D721Med (cell line): ENCODE data around the gene DLEC1.

Experiments used
- DNase-seq: peaks from one replicate; pipeline ENCODE4 v3.0.0; 2011; ENCODE audit warnings: low spot score; ENCODE audit not compliant: insufficient read length
- FAIRE-seq: peaks from 2 replicates; lab custom pipeline; 2011; peaks lifted over from hg19 to GRCh38; lab: Jason Lieb, UNC
- TF ChIP-seq, protein P1 (sequence below): IDR thresholded peaks from 2 replicates; pipeline ENCODE4 v1.5.1; 2012; ENCODE audit warnings: mild to moderate bottlenecking, control low read depth; ENCODE audit not compliant: insufficient read depth; ENCODE audit errors: missing control alignments

Gene DLEC1

DNA sequence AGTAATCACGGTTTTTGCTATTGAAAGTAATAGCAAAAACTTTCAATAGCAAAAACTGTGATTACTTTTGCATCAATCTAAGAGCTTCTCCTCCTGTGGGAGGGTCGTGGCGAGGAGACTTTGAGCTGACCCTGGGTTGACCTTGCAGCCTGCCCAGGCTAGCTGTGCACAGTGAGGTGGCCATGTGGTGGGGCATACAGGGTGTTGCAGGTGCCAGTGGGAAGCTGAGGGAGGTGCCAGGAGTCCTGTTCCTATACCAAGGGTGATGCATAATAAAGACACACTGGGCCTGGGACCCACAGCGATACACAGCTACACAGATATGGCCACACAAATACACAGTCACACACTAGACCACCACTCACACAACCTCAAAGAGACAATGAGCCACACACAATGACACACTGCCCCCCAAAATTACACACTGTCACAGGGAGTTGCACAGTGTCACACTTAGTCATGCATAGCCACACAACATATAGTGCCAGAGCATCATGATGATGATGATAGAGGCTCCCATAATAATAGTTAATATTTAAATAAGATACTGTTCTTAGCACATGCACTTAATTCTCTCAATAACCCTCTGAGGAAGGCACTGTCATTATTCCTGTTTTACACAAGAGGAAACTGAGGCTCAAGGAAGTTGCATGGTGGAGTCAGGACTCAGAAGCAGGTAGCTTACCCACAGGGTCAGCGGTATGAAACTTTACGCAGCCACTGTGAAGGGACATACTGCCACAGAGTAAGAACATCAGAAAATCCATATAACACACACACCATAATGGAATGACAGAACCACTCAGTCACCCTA, 15.9 kb upstream of the DLEC1 start:
- TF ChIP-seq, protein P1, sequence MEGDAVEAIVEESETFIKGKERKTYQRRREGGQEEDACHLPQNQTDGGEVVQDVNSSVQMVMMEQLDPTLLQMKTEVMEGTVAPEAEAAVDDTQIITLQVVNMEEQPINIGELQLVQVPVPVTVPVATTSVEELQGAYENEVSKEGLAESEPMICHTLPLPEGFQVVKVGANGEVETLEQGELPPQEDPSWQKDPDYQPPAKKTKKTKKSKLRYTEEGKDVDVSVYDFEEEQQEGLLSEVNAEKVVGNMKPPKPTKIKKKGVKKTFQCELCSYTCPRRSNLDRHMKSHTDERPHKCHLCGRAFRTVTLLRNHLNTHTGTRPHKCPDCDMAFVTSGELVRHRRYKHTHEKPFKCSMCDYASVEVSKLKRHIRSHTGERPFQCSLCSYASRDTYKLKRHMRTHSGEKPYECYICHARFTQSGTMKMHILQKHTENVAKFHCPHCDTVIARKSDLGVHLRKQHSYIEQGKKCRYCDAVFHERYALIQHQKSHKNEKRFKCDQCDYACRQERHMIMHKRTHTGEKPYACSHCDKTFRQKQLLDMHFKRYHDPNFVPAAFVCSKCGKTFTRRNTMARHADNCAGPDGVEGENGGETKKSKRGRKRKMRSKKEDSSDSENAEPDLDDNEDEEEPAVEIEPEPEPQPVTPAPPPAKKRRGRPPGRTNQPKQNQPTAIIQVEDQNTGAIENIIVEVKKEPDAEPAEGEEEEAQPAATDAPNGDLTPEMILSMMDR: no peak
- FAIRE-seq (no peak), DNase-seq (no peak)

DNA sequence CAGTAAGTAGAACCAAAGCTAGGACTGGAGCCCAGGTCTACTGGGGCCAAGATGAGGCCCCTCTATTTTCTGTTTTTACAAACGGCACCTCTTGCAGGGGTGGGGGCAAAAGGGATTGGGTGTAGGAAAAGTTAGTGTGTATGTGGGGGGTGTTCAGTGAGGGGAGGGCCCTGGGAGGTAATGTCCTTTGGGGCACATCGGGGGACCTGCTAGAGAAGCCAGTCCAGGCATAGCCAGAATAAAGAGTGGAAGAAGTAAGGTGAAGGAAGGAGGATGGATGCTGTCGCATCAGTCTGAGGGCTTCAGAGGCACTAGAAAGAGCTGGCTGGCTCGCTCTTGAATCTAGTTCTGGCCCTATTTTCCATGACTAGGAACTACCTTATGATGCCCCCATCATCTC, 12.2 kb upstream of the DLEC1 start:
- TF ChIP-seq, protein P1: no peak
- DNase-seq (no peak), FAIRE-seq (no peak)

DNA sequence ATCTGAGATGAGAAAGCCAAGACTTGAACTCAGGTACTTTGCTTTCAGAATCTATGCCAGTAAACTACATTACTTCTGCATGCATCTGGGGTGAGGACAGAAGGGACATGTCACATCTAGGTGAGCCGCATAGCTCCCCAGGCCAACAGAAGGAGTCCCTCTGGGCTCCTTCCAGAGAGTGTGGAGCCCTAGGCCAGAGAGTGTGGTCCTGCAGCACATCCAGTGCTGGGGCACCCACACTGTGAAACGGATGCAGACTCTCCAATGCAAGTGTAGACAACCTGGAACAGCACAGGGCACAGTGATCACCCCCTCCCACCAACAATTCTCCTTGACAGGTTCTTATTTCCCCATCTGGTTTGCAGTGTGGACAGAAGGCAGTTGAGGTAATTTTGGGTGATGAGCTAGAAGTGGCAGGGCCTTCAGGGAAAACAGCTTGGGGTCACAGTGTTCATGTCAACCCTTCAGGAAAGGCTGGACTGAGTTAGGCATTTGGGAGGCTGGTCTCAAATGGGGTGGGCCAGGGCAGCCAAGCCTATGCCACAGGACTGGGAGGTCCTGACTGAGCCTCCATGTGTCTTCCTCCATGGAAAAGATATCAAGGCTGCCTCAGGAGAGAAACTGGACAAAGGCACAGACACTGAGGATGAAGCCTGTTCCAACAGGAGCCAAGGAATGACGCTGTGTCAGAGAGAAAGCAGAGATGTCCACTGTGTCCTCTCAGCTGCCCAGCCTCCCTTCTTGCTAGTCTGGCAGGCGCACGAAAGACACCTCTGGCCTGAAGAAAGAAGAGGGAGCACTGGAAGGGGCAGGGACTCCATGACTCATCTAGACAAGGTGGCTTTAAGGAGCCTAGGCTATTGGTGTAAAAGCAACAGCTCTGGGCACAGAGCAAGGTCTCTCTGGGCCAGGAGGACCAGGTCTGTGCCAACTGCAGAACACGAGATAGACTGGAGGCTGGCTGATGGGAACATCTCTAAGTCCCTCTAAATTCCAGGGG, 11.2 kb upstream of the DLEC1 start:
- FAIRE-seq (no peak), DNase-seq (no peak)
- TF ChIP-seq, protein P1: no peak

DNA sequence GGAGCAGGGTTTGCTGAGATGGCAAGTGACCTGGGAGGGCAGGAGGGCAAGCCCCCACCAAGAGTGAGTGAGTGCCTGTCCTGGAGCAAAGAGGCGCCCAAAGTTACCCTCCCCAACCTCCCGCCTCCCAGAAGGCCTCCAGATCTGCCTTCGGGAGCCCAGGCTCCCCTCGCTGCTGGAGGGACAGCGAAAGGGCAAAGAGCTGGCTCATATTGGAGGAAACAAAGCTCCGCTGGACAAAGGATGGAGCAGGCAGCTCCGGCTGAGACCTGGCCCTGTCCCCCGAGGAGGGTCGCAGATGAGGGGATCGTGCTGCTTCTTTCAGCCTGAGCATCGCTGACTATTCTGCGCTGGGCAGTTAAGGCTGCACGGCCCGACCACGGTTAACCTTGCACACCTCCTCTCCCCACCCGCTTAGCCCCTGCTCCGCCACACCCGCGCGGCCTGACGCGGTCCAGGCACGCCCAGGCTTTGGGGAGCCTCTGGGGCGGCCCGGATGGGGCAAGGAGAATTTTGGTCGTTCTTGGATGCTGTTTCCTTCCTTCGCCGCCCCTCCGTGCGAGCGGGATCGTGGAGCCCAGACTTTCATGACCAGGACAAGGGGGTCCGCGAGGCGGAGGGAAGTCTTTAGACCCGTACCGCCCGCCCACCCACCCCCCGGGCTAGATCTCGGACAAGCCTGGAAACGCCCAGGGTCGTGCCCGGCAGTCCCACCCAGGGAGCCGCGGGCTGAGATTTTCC, 10.2 kb upstream of the DLEC1 start:
- DNase-seq: no peak
- FAIRE-seq: no peak
- TF ChIP-seq, protein P1: no peak

DNA sequence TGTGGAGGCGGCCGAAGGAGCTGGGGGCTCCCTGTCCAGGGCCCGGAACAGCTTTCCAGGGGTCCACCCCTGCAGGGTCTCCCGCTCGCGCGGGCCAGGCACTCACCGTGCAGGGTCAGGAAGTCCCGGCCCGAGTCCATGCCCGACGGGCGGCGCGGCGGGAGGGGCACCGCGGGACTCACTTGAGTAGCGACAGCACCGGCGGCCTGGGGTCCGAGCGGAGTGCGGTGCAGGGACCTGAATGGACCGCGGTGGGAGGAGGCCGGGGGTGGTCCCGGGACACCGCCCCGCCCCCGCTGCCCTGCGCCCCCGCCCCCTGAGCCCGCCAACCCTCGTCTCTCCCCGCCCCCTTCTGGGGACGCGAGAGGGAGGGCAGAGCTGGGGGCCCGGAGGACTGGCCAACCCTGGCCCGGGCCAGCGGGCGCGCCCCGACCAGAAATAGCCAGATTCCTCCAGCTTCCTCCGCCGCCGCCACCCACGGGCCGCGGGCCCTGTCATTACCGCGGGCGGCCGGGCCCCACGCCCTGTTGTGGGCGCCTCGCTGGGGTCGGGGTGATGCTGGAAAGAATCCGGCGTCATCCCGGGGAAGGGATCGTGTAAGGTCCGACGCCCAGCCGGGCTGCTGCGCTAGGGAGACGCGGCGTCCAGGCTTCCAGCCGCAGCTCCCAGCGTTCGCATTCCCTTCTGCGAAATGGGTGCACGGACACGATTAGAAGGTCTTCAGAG, 9.4 kb upstream of the DLEC1 start, which contains the start of gene PLCD1:
PLCD1 (minus strand) TSS at position 243 of the 726 bp plus-strand sequence; CDS start at position 140, 103 bp downstream.
- TF ChIP-seq, protein P1: no peak
- FAIRE-seq (no peak), DNase-seq (peak; percentile 52)

DNA sequence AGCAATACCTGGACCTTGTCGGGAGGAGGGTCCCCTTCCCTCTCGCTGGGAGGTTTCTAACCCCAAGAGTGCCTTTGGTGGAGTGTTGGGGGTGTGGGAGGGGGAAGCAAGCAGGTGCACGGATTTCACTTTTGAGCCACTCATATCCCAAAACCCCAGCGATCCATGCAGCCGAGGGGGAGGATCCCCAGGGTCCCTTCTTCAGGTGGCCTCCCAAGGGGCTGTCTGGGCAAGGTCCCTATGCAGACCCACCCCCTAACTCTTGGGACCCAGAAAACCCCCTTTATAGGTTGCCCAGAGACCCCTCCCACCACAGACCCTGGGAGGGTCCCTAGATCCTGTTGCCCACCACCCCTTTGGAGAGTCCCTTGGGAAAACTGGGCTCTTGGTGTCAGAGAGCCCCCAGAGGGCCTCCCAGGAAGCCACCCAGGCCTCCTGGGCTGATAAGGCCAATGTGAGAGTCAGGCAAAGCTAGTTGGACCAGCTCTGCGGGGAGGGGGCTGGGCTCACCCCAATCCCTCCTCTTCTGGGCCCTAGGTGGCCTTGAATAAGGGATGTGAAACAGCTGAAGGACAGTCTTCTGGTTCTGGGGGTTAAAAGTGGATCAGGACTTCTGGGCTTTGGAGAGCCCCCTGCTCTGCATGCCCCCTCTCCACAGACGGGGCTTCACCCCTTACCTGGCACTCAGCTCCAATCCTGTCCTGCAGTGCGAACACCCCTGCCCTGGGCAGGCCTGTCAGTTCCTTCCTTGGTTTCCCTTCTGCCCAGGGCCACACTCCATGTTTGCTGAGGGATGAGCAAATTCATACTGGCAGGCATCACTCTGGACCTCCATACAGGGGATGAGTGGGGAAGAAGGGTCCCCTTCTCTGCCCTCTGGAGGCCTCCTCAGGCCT, 8.6 kb upstream of the DLEC1 start:
- TF ChIP-seq, protein P1: no peak
- DNase-seq (no peak), FAIRE-seq (no peak)
